HEK293 (cell line): ENCODE data around the gene TIMM44.

Source experiments
- GFI1B ChIP-seq: fragments of 450-650 bp; formaldehyde crosslinking; IDR thresholded peaks from 2 replicates; pipeline ENCODE4 v1.5.1; 2016; ENCODE audit warnings: missing biosample characterization, missing genetic modification characterization
- GLI4 ChIP-seq: fragments of 450-650 bp; formaldehyde crosslinking; IDR thresholded peaks from 2 replicates; pipeline ENCODE4 v1.5.1; 2016; ENCODE audit warnings: missing biosample characterization, missing genetic modification characterization
- INSM2 ChIP-seq: fragments of 450-650 bp; formaldehyde crosslinking; IDR thresholded peaks from 2 replicates; pipeline ENCODE4 v1.5.1; 2016; ENCODE audit warnings: missing biosample characterization, missing genetic modification characterization
- ZBTB20 ChIP-seq: fragments of 450-650 bp; formaldehyde crosslinking; IDR thresholded peaks from 2 replicates; pipeline ENCODE4 v1.5.1; 2016; ENCODE audit warnings: missing biosample characterization, missing genetic modification characterization
- ZBTB26 ChIP-seq: fragments of 450-650 bp; formaldehyde crosslinking; optimal IDR thresholded peaks from 2 replicates; pipeline ENCODE3; 2016; ENCODE audit warnings: missing biosample characterization, mild to moderate bottlenecking, missing genetic modification characterization
- ZBTB49 ChIP-seq: fragments of 450-650 bp; formaldehyde crosslinking; IDR thresholded peaks from 2 replicates; pipeline ENCODE4 v1.5.1; 2016; ENCODE audit warnings: missing biosample characterization, missing genetic modification characterization, low read depth
- ZNF138 ChIP-seq: fragments of 450-650 bp; formaldehyde crosslinking; IDR thresholded peaks from 2 replicates; pipeline ENCODE4 v1.5.1; 2016; ENCODE audit warnings: missing biosample characterization, missing genetic modification characterization, borderline replicate concordance
- ZNF16 ChIP-seq: fragments of 450-650 bp; formaldehyde crosslinking; IDR thresholded peaks from 2 replicates; pipeline ENCODE4 v1.5.1; 2016; ENCODE audit warnings: low read depth, missing biosample characterization, missing genetic modification characterization
- ZNF2 ChIP-seq: fragments of 450-650 bp; formaldehyde crosslinking; IDR thresholded peaks from 2 replicates; pipeline ENCODE4 v1.5.1; 2016; ENCODE audit warnings: missing biosample characterization, missing genetic modification characterization
- ZNF292 ChIP-seq: fragments of 450-650 bp; formaldehyde crosslinking; IDR thresholded peaks from 2 replicates; pipeline ENCODE4 v1.5.1; 2016; ENCODE audit warnings: low read depth, missing biosample characterization, missing genetic modification characterization, borderline replicate concordance
- ZNF302 ChIP-seq: fragments of 450-650 bp; formaldehyde crosslinking; IDR thresholded peaks from 2 replicates; pipeline ENCODE4 v1.5.1; 2016; ENCODE audit warnings: missing biosample characterization, missing genetic modification characterization, low read depth
- ZNF350 ChIP-seq: fragments of 450-650 bp; formaldehyde crosslinking; IDR thresholded peaks from 2 replicates; pipeline ENCODE4 v1.5.0; 2017; ENCODE audit warnings: missing biosample characterization, mild to moderate bottlenecking, missing genetic modification characterization
- ZNF354C ChIP-seq: fragments of 450-650 bp; formaldehyde crosslinking; IDR thresholded peaks from 2 replicates; pipeline ENCODE4 v1.5.1; 2016; ENCODE audit warnings: missing biosample characterization, missing genetic modification characterization, low read depth, borderline replicate concordance
- ZNF555 ChIP-seq: fragments of 450-650 bp; formaldehyde crosslinking; conservative IDR thresholded peaks from 2 replicates; pipeline ENCODE4 v1.5.1; 2017; ENCODE audit warnings: missing biosample characterization, mild to moderate bottlenecking, missing genetic modification characterization, inconsistent platforms
- ZNF561 ChIP-seq: fragments of 450-650 bp; IDR thresholded peaks from 2 replicates; pipeline ENCODE4 v1.5.1; 2018; ENCODE audit warnings: missing biosample characterization, missing genetic modification characterization, borderline replicate concordance
- ZNF596 ChIP-seq: fragments of 450-650 bp; IDR thresholded peaks from 2 replicates; pipeline ENCODE4 v1.5.0; 2018; ENCODE audit warnings: missing biosample characterization, mild to moderate bottlenecking, missing genetic modification characterization, moderate library complexity
- ZNF791 ChIP-seq: fragments of 450-650 bp; formaldehyde crosslinking; IDR thresholded peaks from 2 replicates; pipeline ENCODE4 v1.5.1; 2016; ENCODE audit warnings: missing biosample characterization, missing genetic modification characterization
- TF ChIP-seq, protein P1 (sequence below): fragments of 450-650 bp; formaldehyde crosslinking; IDR thresholded peaks from 2 replicates; pipeline ENCODE4 v1.5.1; 2016; ENCODE audit warnings: missing biosample characterization, missing genetic modification characterization
- TF ChIP-seq, protein P2 (sequence below): fragments of 450-650 bp; formaldehyde crosslinking; IDR thresholded peaks from 2 replicates; pipeline ENCODE4 v1.5.1; 2017; ENCODE audit warnings: missing biosample characterization, missing genetic modification characterization
- TF ChIP-seq, protein P3 (sequence below): fragments of 450-650 bp; formaldehyde crosslinking; IDR thresholded peaks from 2 replicates; pipeline ENCODE4 v1.5.1; 2016; ENCODE audit warnings: missing biosample characterization, missing genetic modification characterization, borderline replicate concordance
- TF ChIP-seq, protein P4 (sequence below): IDR thresholded peaks from 2 replicates; pipeline ENCODE4 v1.6.1; 2011; ENCODE audit warnings: mild to moderate bottlenecking, low read depth, low read length, borderline replicate concordance
- TF ChIP-seq, protein P5 (sequence below): fragments of 450-650 bp; formaldehyde crosslinking; IDR thresholded peaks from 2 replicates; pipeline ENCODE4 v1.5.1; 2016; ENCODE audit warnings: missing biosample characterization, missing genetic modification characterization, borderline replicate concordance

The TIMM44 gene

DNA sequence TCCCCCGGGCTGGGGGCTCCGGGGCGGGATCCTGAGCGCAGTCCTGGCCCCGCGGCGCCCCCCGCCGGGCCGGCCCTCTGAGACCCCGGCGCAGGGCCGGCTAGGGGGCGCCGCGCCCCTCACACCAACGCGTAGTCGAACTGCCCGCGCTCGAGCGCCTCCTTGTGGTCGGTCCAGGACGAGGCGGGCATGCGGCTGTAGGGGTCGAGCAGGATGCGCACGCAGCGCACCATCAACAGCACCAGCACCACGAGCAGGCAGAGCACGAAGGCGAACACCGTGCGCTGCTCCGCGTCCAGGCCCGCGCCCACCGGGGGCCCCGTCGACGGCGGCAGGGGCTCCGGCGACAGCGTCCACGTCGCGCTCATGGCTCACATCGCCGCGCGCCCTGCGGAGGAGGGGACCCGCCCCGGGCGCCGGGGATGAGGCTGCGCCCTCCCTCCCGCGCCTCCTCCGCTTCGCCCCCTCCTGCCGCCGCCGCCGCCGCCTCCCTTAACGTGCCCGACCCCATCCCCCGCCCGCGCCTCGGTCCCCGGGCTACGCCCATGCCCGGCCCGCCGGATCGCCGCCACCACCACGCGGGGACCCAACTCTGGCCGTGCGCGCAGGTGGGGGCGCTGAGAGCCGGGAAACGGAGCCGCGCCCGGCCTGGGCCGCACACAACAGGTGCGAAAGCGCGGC is 18.2 kb downstream of the TIMM44 start (continued):
- no peak for TF ChIP-seq INSM2 (tag by site-specific recombination)
- TF ChIP-seq GFI1B: no peak
- no peak for TF ChIP-seq ZNF292 (tag by site-specific recombination)
- no peak for TF ChIP-seq ZNF138 (tag by site-specific recombination)
- peak; percentile 90 for TF ChIP-seq ZBTB26 (tag by site-specific recombination)
- TF ChIP-seq, protein P1, sequence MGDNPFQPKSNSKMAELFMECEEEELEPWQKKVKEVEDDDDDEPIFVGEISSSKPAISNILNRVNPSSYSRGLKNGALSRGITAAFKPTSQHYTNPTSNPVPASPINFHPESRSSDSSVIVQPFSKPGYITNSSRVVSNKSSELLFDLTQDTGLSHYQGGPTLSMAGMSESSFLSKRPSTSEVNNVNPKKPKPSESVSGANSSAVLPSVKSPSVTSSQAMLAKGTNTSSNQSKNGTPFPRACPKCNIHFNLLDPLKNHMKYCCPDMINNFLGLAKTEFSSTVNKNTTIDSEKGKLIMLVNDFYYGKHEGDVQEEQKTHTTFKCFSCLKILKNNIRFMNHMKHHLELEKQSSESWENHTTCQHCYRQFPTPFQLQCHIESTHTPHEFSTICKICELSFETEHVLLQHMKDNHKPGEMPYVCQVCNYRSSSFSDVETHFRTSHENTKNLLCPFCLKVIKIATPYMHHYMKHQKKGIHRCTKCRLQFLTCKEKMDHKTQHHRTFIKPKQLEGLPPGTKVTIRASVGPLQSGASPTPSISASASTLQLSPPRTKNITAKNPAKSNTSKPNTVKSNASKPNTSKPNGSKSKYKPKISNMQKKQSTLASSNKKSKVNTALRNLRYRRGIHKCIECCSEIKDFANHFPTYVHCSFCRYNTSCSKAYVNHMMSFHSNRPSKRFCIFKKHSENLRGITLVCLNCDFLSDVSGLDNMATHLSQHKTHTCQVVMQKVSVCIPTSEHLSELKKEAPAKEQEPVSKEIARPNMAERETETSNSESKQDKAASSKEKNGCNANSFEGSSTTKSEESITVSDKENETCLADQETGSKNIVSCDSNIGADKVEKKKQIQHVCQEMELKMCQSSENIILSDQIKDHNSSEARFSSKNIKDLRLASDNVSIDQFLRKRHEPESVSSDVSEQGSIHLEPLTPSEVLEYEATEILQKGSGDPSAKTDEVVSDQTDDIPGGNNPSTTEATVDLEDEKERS (tag by site-specific recombination): no peak
- TF ChIP-seq ZNF596: no peak
- TF ChIP-seq, protein P2, sequence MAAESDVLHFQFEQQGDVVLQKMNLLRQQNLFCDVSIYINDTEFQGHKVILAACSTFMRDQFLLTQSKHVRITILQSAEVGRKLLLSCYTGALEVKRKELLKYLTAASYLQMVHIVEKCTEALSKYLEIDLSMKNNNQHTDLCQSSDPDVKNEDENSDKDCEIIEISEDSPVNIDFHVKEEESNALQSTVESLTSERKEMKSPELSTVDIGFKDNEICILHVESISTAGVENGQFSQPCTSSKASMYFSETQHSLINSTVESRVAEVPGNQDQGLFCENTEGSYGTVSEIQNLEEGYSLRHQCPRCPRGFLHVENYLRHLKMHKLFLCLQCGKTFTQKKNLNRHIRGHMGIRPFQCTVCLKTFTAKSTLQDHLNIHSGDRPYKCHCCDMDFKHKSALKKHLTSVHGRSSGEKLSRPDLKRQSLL (tag by site-specific recombination): no peak
- no peak for TF ChIP-seq ZNF2 (tag by site-specific recombination)
- peak; percentile 46; the same call in 1 of the 2 replicates for TF ChIP-seq ZNF561 (tag by site-specific recombination)
- no peak for TF ChIP-seq GLI4 (tag by site-specific recombination)
- no peak for TF ChIP-seq ZNF555 (tag by site-specific recombination)
- TF ChIP-seq, protein P3, sequence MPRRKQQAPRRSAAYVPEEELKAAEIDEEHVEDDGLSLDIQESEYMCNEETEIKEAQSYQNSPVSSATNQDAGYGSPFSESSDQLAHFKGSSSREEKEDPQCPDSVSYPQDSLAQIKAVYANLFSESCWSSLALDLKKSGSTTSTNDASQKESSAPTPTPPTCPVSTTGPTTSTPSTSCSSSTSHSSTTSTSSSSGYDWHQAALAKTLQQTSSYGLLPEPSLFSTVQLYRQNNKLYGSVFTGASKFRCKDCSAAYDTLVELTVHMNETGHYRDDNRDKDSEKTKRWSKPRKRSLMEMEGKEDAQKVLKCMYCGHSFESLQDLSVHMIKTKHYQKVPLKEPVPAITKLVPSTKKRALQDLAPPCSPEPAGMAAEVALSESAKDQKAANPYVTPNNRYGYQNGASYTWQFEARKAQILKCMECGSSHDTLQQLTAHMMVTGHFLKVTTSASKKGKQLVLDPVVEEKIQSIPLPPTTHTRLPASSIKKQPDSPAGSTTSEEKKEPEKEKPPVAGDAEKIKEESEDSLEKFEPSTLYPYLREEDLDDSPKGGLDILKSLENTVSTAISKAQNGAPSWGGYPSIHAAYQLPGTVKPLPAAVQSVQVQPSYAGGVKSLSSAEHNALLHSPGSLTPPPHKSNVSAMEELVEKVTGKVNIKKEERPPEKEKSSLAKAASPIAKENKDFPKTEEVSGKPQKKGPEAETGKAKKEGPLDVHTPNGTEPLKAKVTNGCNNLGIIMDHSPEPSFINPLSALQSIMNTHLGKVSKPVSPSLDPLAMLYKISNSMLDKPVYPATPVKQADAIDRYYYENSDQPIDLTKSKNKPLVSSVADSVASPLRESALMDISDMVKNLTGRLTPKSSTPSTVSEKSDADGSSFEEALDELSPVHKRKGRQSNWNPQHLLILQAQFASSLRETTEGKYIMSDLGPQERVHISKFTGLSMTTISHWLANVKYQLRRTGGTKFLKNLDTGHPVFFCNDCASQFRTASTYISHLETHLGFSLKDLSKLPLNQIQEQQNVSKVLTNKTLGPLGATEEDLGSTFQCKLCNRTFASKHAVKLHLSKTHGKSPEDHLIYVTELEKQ: no peak
- TF ChIP-seq ZNF350 (tag by site-specific recombination): no peak
- TF ChIP-seq ZNF16 (tag by site-specific recombination): no peak
- TF ChIP-seq, protein P4, sequence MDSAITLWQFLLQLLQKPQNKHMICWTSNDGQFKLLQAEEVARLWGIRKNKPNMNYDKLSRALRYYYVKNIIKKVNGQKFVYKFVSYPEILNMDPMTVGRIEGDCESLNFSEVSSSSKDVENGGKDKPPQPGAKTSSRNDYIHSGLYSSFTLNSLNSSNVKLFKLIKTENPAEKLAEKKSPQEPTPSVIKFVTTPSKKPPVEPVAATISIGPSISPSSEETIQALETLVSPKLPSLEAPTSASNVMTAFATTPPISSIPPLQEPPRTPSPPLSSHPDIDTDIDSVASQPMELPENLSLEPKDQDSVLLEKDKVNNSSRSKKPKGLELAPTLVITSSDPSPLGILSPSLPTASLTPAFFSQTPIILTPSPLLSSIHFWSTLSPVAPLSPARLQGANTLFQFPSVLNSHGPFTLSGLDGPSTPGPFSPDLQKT: no peak
- no peak for TF ChIP-seq ZNF302 (tag by site-specific recombination)
- TF ChIP-seq ZBTB20: peak; percentile 28; the same call in 1 of the 2 replicates
- TF ChIP-seq, protein P5, sequence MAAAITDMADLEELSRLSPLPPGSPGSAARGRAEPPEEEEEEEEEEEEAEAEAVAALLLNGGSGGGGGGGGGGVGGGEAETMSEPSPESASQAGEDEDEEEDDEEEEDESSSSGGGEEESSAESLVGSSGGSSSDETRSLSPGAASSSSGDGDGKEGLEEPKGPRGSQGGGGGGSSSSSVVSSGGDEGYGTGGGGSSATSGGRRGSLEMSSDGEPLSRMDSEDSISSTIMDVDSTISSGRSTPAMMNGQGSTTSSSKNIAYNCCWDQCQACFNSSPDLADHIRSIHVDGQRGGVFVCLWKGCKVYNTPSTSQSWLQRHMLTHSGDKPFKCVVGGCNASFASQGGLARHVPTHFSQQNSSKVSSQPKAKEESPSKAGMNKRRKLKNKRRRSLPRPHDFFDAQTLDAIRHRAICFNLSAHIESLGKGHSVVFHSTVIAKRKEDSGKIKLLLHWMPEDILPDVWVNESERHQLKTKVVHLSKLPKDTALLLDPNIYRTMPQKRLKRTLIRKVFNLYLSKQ (tag by site-specific recombination): no peak
- no peak for TF ChIP-seq ZNF354C
- TF ChIP-seq ZBTB49 (tag by site-specific recombination): no peak
- TF ChIP-seq ZNF791 (tag by site-specific recombination): no peak
